Activated CD4-positive, CD25-positive, alpha-beta regulatory T cell treated with anti-CD3 and anti-CD28 coated beads, Interleukin-2, amount 50 U/mL, for 72 hours (primary cell): Measurements from ENCODE around the gene CLDN7.
A peak's percentile ranks its signal among the peaks of the same experiment; 100 is the strongest.

Experiments
- DNase-seq: peaks from one replicate; pipeline ENCODE4 v3.0.0; 2021

Gene CLDN7

GRCh38 chr17:7284911-7285310 lies 22.6 kb upstream of the CLDN7 start:
- DNase-seq, result no peak

GRCh38 chr17:7283471-7284216 lies 21.4 kb upstream of the CLDN7 start:
- DNase-seq, result no peak

- DNase-seq, result no peak
These were observed 20.6 kb upstream of the CLDN7 start for GRCh38 chr17:7282752-7283321.

GRCh38 chr17:7281953-7282751 lies 19.9 kb upstream of the CLDN7 start:
- no peak for DNase-seq

- DNase-seq, result peak; percentile 79
These were observed 19.0 kb upstream of the CLDN7 start, which contains the start of gene SLC2A4 for GRCh38 chr17:7281074-7281952. Gene SLC2A4 (plus strand): TSS chr17:7281718. CDS start chr17:7281935, 217 bp downstream.

- peak; percentile 76 for DNase-seq
These were observed 18.3 kb upstream of the CLDN7 start for GRCh38 chr17:7280519-7281073.

- no peak for DNase-seq
These were observed 17.2 kb upstream of the CLDN7 start for GRCh38 chr17:7279448-7279847.

- no peak for DNase-seq
These were observed 4.5 kb upstream of the CLDN7 start for GRCh38 chr17:7266784-7267183.

GRCh38 chr17:7263801-7264078 lies 1.5 kb upstream of the CLDN7 start:
- DNase-seq, result no peak

- DNase-seq, result no peak
These were observed 890 bp upstream of the CLDN7 start for GRCh38 chr17:7262935-7263800.

- peak; percentile 49 for DNase-seq
These were observed 693 bp downstream of the CLDN7 start for GRCh38 chr17:7261379-7262191.

- no peak for DNase-seq
These were observed 1.5 kb downstream of the CLDN7 start for GRCh38 chr17:7260651-7261378.

GRCh38 chr17:7260151-7260550 lies 2.1 kb downstream of the CLDN7 start:
- no peak for DNase-seq

- DNase-seq, result no peak
These were observed 2.8 kb downstream of the CLDN7 start for GRCh38 chr17:7259555-7259889.

- DNase-seq, result no peak
These were observed 3.3 kb downstream of the CLDN7 start for GRCh38 chr17:7258731-7259554.

- no peak for DNase-seq
These were observed 5.4 kb downstream of the CLDN7 start for GRCh38 chr17:7256766-7257456.

GRCh38 chr17:7254511-7254910 lies 7.8 kb downstream of the CLDN7 start:
- no peak for DNase-seq

- no peak for DNase-seq
These were observed 9.2 kb downstream of the CLDN7 start for GRCh38 chr17:7253082-7253481.
